Progenitor cell of endocrine pancreas (in vitro differentiated cells): ENCODE results near the gene AGAP5. TPM values are rescaled to one million over a fixed set of nuclear protein-coding genes. Genes with fewer than 3 reads are reported as not detected.
"Not testable (repeated sequence)": the region's sequence is repeated elsewhere in the genome, so short reads cannot be mapped to it uniquely, and the experiment has no call there.

Source experiments
- DNase-seq: peaks from one replicate; pipeline ENCODE4 v3.0.0; 2021; ENCODE audit warnings: low spot score; ENCODE audit not compliant: unreplicated experiment
- H3K27ac Mint-ChIP-seq: 2 replicates; pipeline ENCODE4 v1.8.0; 2021; ENCODE audit warnings: mild to moderate bottlenecking, moderate library complexity, mixed read lengths
- H3K27me3 Mint-ChIP-seq: 2 replicates; pipeline ENCODE4 v1.8.0; 2021; ENCODE audit warnings: mixed read lengths
- H3K36me3 Mint-ChIP-seq: 2 replicates; pipeline ENCODE4 v1.8.0; 2022; ENCODE audit warnings: mixed read lengths; ENCODE audit not compliant: insufficient read depth
- H3K4me1 Mint-ChIP-seq: 2 replicates; pipeline ENCODE4 v1.8.0; 2021; ENCODE audit warnings: low read depth, mixed read lengths
- H3K4me3 Mint-ChIP-seq: 2 replicates; pipeline ENCODE4 v1.8.0; 2021; ENCODE audit warnings: low read depth, mild to moderate bottlenecking, moderate library complexity, mixed read lengths
- H3K9me3 Mint-ChIP-seq: 2 replicates; pipeline ENCODE4 v1.8.0; 2021; ENCODE audit warnings: low read depth, mixed read lengths
- total RNA-seq: library from RNA; stranded (reverse); gene quantifications from 2 replicates; pipeline ENCODE4 v1.2.1, GENCODE V29; 2021
- TF ChIP-seq, protein P1 (sequence below): fragments of 200-600 bp; sonication (generic); IDR thresholded peaks from one replicate; pipeline ENCODE4 v1.5.0; 2021; ENCODE audit warnings: antibody characterized with exemption, mild to moderate bottlenecking; ENCODE audit not compliant: unreplicated experiment

AGAP5 gene
- total RNA-seq, 1 donor from 2014 or later, result 15.5 TPM

DNA sequence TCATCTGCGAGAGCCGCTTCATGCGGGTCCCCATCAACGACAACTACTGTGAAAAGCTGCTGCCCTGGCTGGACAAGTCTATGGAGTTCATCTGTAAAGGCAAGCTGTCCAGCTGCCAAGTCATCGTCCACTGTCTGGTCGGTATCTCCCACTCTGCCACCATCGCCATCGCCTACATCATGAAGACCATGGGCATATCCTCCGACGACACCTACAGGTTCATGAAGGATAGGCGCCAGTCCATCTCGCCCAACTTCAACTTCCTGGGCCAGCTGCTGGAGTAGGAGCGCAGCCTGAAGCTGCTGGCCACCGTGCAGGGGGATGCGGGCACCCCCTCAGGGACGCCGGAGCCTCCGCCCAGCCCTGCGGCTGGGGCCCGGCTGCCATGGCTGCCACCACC lies 34.5 kb upstream of the AGAP5 start:
- Mint-ChIP-seq H3K4me1 (peaks cover 6% of the 10 kb centered on the region), H3K27me3 (no peaks in the 10 kb centered on the region), H3K27ac (peak overlapping the region; percentile 59), H3K4me3 (peak overlapping the region; percentile 55), H3K36me3 (peaks cover 3% of the 10 kb centered on the region), H3K9me3 (no peaks in the 10 kb centered on the region)
- DNase-seq, result no peak
- TF ChIP-seq, protein P1, sequence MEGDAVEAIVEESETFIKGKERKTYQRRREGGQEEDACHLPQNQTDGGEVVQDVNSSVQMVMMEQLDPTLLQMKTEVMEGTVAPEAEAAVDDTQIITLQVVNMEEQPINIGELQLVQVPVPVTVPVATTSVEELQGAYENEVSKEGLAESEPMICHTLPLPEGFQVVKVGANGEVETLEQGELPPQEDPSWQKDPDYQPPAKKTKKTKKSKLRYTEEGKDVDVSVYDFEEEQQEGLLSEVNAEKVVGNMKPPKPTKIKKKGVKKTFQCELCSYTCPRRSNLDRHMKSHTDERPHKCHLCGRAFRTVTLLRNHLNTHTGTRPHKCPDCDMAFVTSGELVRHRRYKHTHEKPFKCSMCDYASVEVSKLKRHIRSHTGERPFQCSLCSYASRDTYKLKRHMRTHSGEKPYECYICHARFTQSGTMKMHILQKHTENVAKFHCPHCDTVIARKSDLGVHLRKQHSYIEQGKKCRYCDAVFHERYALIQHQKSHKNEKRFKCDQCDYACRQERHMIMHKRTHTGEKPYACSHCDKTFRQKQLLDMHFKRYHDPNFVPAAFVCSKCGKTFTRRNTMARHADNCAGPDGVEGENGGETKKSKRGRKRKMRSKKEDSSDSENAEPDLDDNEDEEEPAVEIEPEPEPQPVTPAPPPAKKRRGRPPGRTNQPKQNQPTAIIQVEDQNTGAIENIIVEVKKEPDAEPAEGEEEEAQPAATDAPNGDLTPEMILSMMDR, result no peak

DNA sequence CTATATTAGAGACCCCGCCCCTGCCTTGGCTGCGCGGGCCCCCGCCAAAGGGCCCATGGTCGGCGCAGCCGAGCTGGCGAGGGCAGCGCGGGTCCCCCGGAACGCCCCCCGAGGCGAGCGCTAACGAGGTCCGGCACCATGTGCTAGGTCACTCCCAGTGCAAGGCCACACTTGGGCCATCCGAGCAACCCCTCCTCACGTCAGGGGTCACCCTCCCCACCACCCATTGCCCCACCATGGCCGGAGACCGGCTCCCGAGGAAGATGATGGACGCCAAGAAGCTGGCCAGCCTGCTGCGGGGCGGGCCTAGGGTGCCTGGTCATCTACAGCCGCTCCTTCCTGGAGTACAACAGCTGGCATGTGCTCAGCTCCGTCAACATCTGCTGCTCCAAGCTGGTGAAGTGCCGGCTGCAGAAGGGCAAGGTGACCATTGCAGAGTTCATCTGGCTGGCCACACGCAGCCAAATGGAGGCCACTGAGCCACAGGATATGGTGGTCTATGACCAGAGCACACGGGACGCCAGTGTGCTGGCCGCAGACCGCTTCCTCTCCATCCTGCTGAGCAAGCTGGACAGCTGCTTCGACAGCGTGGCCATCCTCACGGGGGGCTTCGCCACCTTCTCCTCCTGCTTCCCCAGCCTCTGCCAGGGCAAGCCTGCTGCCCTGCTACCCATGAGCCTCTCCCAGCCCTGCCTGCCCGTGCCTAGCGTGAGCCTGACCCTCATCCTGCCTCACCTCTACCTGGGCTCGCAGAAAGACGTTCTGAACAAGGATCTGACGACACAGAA lies 33.9 kb upstream of the AGAP5 start:
- Mint-ChIP-seq H3K4me3 (peak overlapping the region; percentile 55), H3K27me3 (no peaks in the 10 kb centered on the region), H3K27ac (peak overlapping the region; percentile 59), H3K36me3 (peaks cover 2% of the 10 kb centered on the region), H3K9me3 (no peaks in the 10 kb centered on the region), H3K4me1 (peaks cover 6% of the 10 kb centered on the region)
- DNase-seq, result no peak
- TF ChIP-seq, protein P1, result no peak

DNA sequence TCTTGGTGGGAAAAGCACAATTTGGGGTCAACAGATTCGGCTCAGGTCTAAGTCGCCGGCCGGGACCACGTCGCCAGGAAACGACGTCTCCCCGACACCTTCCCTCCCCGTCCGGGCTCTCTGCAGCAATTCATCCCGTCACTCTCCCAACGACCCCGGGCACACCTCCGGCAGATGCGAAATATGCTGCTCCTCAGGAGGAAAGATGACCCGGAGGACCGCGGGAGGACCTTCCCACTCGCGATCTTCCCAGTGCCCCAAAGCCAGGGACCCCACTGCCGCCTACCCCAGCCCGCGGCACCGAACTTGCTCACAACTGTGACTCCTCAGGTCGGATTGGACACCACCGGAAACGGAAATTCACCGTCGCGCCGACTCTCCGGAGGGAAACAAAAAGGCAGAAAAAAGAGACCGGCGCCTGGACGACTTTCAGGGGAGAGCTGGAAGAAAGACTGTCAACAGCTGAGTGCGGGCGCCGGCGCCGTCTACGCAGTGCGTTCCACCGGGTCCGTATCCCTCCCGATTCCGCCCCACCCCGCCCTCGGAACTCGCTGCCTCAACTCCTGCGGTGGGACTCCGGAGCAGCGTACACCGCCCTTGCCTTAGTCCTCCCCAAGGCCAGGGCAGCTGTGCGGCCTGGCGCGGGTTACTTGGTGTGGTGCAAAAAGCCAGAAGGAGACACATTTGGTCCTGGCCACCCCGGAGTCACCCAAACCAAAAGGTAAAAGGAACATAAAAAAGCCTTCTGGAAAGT lies 32.4 kb upstream of the AGAP5 start:
- TF ChIP-seq, protein P1, result no peak
- H3K36me3 Mint-ChIP-seq, result peaks cover 3% of the 10 kb centered on the region
- DNase-seq, result peak; percentile 82
- no peaks in the 10 kb centered on the region for H3K9me3 Mint-ChIP-seq
- H3K27ac Mint-ChIP-seq, result peak overlapping the region; percentile 97
- H3K4me3 Mint-ChIP-seq, result peak overlapping the region; percentile 99
- H3K4me1 Mint-ChIP-seq, result peaks cover 6% of the 10 kb centered on the region
- no peaks in the 10 kb centered on the region for H3K27me3 Mint-ChIP-seq

DNA sequence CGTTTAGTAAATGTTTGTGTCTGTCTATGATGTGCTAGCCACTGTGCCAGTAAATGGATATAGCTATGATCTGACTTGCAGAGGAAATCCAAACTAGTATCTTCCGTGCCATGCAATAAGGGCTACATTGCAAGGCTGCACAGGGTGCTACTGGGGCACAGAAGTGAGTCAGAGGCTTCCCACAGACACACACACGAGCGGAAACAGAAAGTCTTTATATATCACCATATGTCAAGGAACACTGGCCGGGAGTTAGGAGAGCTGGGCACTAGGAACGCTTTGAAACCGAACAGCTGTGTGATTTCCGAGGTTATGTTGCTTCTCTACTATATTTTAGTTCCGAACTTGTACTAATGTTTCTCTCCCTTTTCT lies 31.9 kb upstream of the AGAP5 start:
- H3K27me3 Mint-ChIP-seq, H3K9me3 Mint-ChIP-seq, H3K4me1 Mint-ChIP-seq, DNase-seq, H3K36me3 Mint-ChIP-seq: not testable (repeated sequence)
- Mint-ChIP-seq H3K4me3 (peak overlapping the region; percentile 99), H3K27ac (peak overlapping the region; percentile 97)

DNA sequence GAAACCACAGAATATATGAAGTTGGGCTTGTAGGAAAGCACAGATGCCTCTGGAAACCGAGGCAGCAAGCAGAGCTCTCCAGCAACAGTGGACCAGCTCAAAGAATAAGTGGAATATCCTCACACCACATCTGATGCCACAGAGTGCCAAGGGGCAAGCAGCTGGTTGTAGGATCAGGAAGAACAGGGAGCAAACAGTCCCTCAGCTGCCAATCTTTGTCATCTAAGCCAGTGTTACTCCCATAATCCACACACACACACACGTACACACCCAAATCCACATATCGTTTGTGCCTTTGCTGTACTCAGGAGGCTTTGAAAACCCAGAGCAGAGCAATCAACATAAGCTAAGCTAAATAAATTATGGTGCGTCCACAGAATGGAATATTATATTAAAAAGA lies 25.6 kb upstream of the AGAP5 start:
- Mint-ChIP-seq H3K4me3 (no peak overlapping the region), H3K4me1 (no peaks in the 10 kb centered on the region), H3K27ac (no peak overlapping the region), H3K27me3 (no peaks in the 10 kb centered on the region), H3K9me3 (no peaks in the 10 kb centered on the region), H3K36me3 (peaks cover 14% of the 10 kb centered on the region)
- no peak for DNase-seq
- TF ChIP-seq, protein P1, result no peak

DNA sequence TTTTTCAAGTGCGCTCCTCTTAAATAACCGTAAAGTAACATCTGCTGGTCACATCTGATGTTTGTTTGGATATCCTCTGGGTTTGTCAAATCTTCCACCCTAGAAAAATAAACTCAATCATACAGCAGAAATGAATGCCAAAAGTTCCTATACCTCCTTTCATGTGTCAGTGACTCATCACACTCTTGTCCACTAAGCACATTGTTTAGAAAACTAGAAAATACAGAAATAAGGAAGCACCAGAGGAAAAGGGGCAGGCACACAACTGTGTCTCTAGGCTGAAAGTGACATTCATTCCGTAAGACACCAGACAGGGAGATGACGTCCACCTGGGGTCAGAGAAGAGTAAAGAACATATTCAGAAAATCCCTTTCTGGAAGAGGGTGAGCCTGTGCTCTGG lies 22.7 kb upstream of the AGAP5 start:
- H3K4me1 Mint-ChIP-seq, H3K27me3 Mint-ChIP-seq, DNase-seq, H3K9me3 Mint-ChIP-seq, H3K4me3 Mint-ChIP-seq, H3K27ac Mint-ChIP-seq: not testable (repeated sequence)
- H3K36me3 Mint-ChIP-seq, result peaks cover 16% of the 10 kb centered on the region
